AG09319 (cell line): ENCODE results near the gene TAF3.

Source experiments
- DNase-seq: peaks from one replicate; pipeline ENCODE4 v3.0.0-alpha.2; 2010; ENCODE audit warnings: low read depth; ENCODE audit errors: extremely low read depth
- TF ChIP-seq, protein P1 (sequence below): IDR thresholded peaks from 2 replicates; pipeline ENCODE4 v1.5.1; 2011; ENCODE audit warnings: low read depth, mild to moderate bottlenecking, inconsistent platforms, low read length, moderate library complexity

The TAF3 gene

GRCh38 chr10:7913126-7913872 lies 95.0 kb downstream of the TAF3 start:
- no peak for DNase-seq
- TF ChIP-seq, protein P1, sequence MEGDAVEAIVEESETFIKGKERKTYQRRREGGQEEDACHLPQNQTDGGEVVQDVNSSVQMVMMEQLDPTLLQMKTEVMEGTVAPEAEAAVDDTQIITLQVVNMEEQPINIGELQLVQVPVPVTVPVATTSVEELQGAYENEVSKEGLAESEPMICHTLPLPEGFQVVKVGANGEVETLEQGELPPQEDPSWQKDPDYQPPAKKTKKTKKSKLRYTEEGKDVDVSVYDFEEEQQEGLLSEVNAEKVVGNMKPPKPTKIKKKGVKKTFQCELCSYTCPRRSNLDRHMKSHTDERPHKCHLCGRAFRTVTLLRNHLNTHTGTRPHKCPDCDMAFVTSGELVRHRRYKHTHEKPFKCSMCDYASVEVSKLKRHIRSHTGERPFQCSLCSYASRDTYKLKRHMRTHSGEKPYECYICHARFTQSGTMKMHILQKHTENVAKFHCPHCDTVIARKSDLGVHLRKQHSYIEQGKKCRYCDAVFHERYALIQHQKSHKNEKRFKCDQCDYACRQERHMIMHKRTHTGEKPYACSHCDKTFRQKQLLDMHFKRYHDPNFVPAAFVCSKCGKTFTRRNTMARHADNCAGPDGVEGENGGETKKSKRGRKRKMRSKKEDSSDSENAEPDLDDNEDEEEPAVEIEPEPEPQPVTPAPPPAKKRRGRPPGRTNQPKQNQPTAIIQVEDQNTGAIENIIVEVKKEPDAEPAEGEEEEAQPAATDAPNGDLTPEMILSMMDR: no peak

DNA sequence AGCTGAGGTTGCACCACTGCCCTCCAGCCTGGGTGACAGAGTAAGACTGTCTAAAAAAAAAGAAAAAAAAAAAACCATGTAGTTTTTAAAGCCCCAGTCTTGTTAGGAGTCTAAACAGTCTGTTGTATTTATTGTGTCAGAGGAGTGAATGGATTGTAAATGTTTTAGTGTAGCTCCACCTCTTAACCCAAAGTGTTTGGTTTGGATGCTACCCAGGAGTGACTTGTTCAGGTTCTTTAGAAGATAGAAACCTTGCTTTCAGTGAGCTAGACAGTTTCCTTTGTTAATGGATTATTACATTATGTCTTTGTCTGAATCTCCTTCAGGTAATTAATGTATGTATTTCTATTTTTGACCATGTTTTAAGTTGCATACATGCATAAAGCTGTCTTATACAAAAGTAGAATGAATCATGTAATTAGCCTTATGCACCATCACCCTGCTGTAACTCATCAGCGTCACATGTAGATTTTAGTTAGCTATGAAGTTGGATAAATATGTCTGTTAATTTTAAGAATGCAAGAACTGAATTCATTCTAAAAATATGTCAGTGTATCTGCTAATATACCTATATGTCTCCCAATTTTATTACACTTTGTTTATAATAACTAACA lies 97.7 kb downstream of the TAF3 start:
- no peak for DNase-seq
- TF ChIP-seq, protein P1: no peak

DNA sequence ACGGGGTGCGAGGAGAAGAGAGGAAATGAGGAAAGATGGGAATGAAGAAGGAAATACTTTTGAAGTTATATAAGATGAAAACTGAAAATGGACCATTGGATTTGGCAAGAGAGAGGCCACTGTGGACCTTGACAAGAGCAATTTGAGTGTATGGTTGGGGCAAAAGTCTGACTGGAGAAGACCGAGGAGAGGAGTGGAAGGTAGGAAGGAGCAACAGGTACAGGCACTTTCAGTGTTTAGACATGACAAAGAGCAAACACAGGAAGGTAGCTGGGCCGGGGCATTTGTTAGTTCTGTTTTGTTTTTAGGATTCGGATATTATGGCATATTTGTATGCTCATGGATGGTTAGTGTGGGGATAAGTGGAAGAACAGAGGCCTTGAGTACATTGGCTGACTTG lies 99.4 kb downstream of the TAF3 start:
- no peak for DNase-seq
- TF ChIP-seq, protein P1: no peak

DNA sequence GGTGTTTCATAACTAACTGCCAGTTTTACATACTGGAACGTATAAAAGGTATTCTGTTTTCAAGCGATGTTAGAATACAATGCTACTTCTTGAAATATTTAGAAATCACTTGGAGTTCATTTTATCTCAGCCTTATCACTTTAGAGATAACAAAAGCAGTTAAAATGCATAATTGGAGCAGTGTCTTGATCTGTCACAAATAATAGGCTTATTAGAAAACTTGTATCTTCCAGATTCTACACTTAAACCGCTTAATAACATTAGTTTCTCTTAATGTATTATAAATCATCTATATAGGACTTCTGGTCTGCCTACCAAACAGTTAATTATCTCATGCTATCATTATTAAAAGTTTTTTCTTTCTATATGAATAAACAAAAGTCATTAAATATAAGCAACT lies 104.4 kb downstream of the TAF3 start:
- TF ChIP-seq, protein P1: no peak
- DNase-seq: no peak

DNA sequence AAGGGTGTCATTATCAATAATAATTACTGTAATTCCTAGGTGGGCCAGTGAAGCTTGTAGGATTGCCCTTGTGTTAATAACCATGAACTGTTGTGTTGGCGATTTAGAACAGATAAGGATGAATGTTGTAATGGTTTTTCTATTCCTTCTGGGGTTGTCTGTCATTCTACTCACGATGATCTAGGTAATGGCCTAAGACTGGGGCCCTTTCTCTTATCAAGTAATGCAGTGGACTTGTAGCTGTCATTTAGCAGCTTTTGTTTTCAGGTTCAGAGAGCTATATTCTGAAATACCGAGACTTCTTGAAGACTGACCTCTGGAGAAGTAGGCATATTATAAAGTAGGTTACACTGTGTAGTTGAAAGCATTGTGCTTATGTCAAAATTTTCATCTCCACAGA lies 110.2 kb downstream of the TAF3 start:
- no peak for DNase-seq
- TF ChIP-seq, protein P1: no peak

GRCh38 chr10:7932301-7933036 lies 114.2 kb downstream of the TAF3 start:
- TF ChIP-seq, protein P1: no peak

DNA sequence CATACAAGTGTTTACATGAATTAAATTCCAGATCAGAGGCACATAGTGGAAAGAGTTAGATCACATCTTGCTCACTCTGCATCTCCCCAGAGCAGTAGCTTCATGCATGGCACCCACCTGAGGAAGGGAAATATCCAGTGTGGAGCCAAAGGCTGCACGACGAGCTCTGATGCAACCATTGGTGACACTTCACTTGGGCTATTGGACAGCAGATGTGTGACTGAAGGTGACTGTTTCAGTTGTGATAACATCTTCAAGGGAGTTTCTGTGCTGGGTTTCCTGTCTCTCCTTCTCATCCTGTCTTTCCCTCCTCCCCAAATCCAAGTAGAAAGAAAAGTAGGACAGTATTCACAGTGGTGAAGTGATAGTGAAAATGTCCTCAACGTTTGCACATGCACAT lies 115.0 kb downstream of the TAF3 start:
- no peak for DNase-seq

More at GRCh38 chr10:7932301-7933036, 114.2 kb downstream of the TAF3 start:
- DNase-seq: no peak

More for the DNA sequence above, 115.0 kb downstream of the TAF3 start:
- TF ChIP-seq, protein P1: no peak
